HG03469 (cell line): ENCODE measurements around the gene FUT1.
"Not testable (repeated sequence)": the region's sequence is repeated elsewhere in the genome, so short reads cannot be mapped to it uniquely, and the experiment has no call there.

Experiments
- ATAC-seq: cut with Tn5 transposase; IDR thresholded peaks from one replicate; pipeline ENCODE4 v1.9.1; 2021; ENCODE audit warnings: mild to moderate bottlenecking, moderate library complexity, moderate number of reproducible peaks; ENCODE audit not compliant: unreplicated experiment

Gene FUT1

GRCh38 chr19:48718711-48719231 lies 33.7 kb downstream of the FUT1 start:
- ATAC-seq = no peak

GRCh38 chr19:48718106-48718505 lies 34.3 kb downstream of the FUT1 start:
- not testable (repeated sequence) for ATAC-seq

GRCh38 chr19:48716562-48717291 lies 35.7 kb downstream of the FUT1 start:
- ATAC-seq = no peak

GRCh38 chr19:48715681-48716171 lies 36.7 kb downstream of the FUT1 start:
- no peak for ATAC-seq

- ATAC-seq = no peak
These were observed 37.4 kb downstream of the FUT1 start for GRCh38 chr19:48714759-48715675.

GRCh38 chr19:48713864-48714755 lies 38.3 kb downstream of the FUT1 start:
- peak; percentile 57 for ATAC-seq

GRCh38 chr19:48713041-48713863 lies 39.2 kb downstream of the FUT1 start:
- no peak for ATAC-seq

GRCh38 chr19:48711106-48711662 lies 41.3 kb downstream of the FUT1 start:
- no peak for ATAC-seq

GRCh38 chr19:48708471-48708870 lies 44.0 kb downstream of the FUT1 start:
- no peak for ATAC-seq

GRCh38 chr19:48705431-48705830 lies 47.0 kb downstream of the FUT1 start:
- no peak for ATAC-seq

- no peak for ATAC-seq
These were observed 49.1 kb downstream of the FUT1 start for GRCh38 chr19:48703316-48703715.

- ATAC-seq = no peak
These were observed 49.7 kb downstream of the FUT1 start for GRCh38 chr19:48702701-48703100.

- ATAC-seq = no peak
These were observed 54.4 kb downstream of the FUT1 start for GRCh38 chr19:48698046-48698445.
